ENCODE data around the gene SPPL3. TPM values are rescaled to one million over a fixed set of nuclear protein-coding genes. Genes with fewer than 3 reads are reported as not detected.

Gene SPPL3
- total and polyA plus RNA-seq, 12 donors = 9.7 to 45.0 (median 35.7) TPM

- intact Hi-C loops (cut with DNase I) = no loop called here
These were observed 59.9 kb downstream of the SPPL3 start for GRCh38 chr12:120844297-120844696.

GRCh38 chr12:120843472-120843871 is 60.7 kb downstream of the SPPL3 start:
- no peak for ATAC-seq
- WGBS, 2 donors = 95 to 99% methylated on average over 6 of the region's 6 CpGs
- H3K4me1 ChIP-seq = peaks cover 4 to 78% (median 66%) of the 10 kb centered on the region in 9 donors
- no peak overlapping the region for H3K4me3 ChIP-seq
- H3K9me3 ChIP-seq = no peaks in the 10 kb centered on the region
- intact Hi-C loops (cut with DNase I) = no loop called here
- no peaks in the 10 kb centered on the region for H3K27me3 ChIP-seq
- H3K36me3 ChIP-seq = no peaks in the 10 kb centered on the region
- DNase-seq = no peak
- H3K27ac ChIP-seq = no peak overlapping the region
- no peak for TF ChIP-seq CTCF (IDR thresholded peaks at IDR 0.05)

More at GRCh38 chr12:120844297-120844696, 59.9 kb downstream of the SPPL3 start:
- DNase-seq = no peak
- Histone ChIP-seq H3K4me1 (peaks cover 4 to 87% (median 73%) of the 10 kb centered on the region in 9 donors), H3K4me3 (no peak overlapping the region), H3K27ac (peak overlapping the region in 1 of 10 donors; percentile 6), H3K9me3 (no peaks in the 10 kb centered on the region), H3K27me3 (no peaks in the 10 kb centered on the region), H3K36me3 (no peaks in the 10 kb centered on the region)
- no peak for TF ChIP-seq CTCF (IDR thresholded peaks at IDR 0.05)
- ATAC-seq = peak in 1 of 8 donors; percentile 9
- WGBS, 2 donors = 62 to 66% methylated on average over 5 of the region's 5 CpGs

- ATAC-seq (no peak), DNase-seq (no peak)
- no peaks in the 10 kb centered on the region for H3K27me3 ChIP-seq
- H3K4me3 ChIP-seq = no peak overlapping the region
- no peak for TF ChIP-seq CTCF (IDR thresholded peaks at IDR 0.05)
- no peak overlapping the region for H3K27ac ChIP-seq
- peaks cover 4 to 75% (median 59%) of the 10 kb centered on the region in 9 donors for H3K4me1 ChIP-seq
- intact Hi-C loops (cut with DNase I) = no loop called here
- WGBS, 2 donors = 90 to 92% methylated on average over 3 of the region's 3 CpGs
- H3K9me3 ChIP-seq = no peaks in the 10 kb centered on the region
- no peaks in the 10 kb centered on the region for H3K36me3 ChIP-seq
These were observed 61.6 kb downstream of the SPPL3 start for GRCh38 chr12:120842595-120842994.

DNA sequence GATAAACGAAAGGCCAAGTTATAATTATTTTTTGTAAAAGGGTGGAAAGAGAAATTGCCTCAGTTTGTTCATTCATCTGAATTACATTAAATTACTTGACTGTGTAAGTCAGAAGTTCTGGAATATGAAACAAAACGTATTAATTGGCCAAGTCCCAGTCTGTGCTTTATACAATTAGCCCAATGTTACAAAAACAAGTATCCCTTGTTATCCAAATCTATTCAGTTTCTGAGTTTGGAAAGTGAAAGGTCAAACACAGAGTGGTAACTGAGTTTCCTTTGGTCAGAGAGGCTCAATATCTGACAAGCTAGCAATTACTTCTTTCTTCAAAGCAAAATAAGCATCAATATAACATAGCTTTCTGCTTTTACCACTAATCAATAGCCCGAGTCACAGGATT is 62.6 kb downstream of the SPPL3 start:
- Histone ChIP-seq H3K9me3 (no peaks in the 10 kb centered on the region), H3K27ac (no peak overlapping the region), H3K27me3 (no peaks in the 10 kb centered on the region), H3K4me3 (no peak overlapping the region), H3K4me1 (peaks cover 2 to 68% (median 52%) of the 10 kb centered on the region in 9 donors), H3K36me3 (no peaks in the 10 kb centered on the region)
- no peak for DNase-seq
- 70 to 72% methylated on average over 3 of the region's 3 CpGs for WGBS, 2 donors
- intact Hi-C loops (cut with DNase I) = loop anchor here in 1 of 10 donors (2.0 kb wide), 1 partner anchor 21 kb away; no protein-coding TSS in a partner anchor
- ATAC-seq = no peak
- no peak for TF ChIP-seq CTCF (IDR thresholded peaks at IDR 0.05)
